Measurements from ENCODE around the gene DOCK2.

- TF ChIP-seq EZH2 (IDR thresholded peaks at IDR 0.05; ENCODE audit: borderline replicate concordance, low read depth, low read length, poor library complexity, severe bottlenecking): no peak
- TF ChIP-seq, protein P1, sequence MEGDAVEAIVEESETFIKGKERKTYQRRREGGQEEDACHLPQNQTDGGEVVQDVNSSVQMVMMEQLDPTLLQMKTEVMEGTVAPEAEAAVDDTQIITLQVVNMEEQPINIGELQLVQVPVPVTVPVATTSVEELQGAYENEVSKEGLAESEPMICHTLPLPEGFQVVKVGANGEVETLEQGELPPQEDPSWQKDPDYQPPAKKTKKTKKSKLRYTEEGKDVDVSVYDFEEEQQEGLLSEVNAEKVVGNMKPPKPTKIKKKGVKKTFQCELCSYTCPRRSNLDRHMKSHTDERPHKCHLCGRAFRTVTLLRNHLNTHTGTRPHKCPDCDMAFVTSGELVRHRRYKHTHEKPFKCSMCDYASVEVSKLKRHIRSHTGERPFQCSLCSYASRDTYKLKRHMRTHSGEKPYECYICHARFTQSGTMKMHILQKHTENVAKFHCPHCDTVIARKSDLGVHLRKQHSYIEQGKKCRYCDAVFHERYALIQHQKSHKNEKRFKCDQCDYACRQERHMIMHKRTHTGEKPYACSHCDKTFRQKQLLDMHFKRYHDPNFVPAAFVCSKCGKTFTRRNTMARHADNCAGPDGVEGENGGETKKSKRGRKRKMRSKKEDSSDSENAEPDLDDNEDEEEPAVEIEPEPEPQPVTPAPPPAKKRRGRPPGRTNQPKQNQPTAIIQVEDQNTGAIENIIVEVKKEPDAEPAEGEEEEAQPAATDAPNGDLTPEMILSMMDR (conservative IDR thresholded peaks at IDR 0.05; ENCODE audit: low read depth, low read length): no peak
Measured at GRCh38 chr5:169960659-169961058, 323.6 kb downstream of the DOCK2 start.

All from A673 (cell line).